CD8-positive, alpha-beta memory T cell (primary cell): ENCODE data around the gene STK11IP. TPM values are rescaled to one million over a fixed set of nuclear protein-coding genes. Genes with fewer than 3 reads are reported as not detected.

ENCODE experiments used
- CTCF ChIA-PET: fragments of 350-600 bp; sonication (Branson Sonifier 250); formaldehyde crosslinking; loops from one replicate; lab custom pipeline; 2021; ENCODE audit warnings: antibody characterized with exemption; lab: Charles Lee
- POLR2A ChIA-PET: fragments of 350-600 bp; sonication (Branson Sonifier 250); formaldehyde crosslinking; loops from one replicate; lab custom pipeline; 2021; ENCODE audit warnings: antibody characterized with exemption; lab: Charles Lee
- DNase-seq, 5 donors: peaks; one replicate each; pipeline versions ENCODE4 v3.0.0 to v3.0.0-alpha.2; 2020 to 2022; ENCODE audit warnings: mixed read lengths in 1 of 5
- H3K27ac ChIP-seq: one replicate; pipeline ENCODE4 v1.7.0; 2013; ENCODE audit warnings: low read depth, mild to moderate bottlenecking, low read length, moderate library complexity
- H3K27me3 ChIP-seq: 2 replicates; pipeline ENCODE4 v1.7.0; 2013; ENCODE audit warnings: low read length, mild to moderate bottlenecking; ENCODE audit not compliant: insufficient read depth, poor library complexity, severe bottlenecking
- H3K36me3 ChIP-seq: 2 replicates; pipeline ENCODE4 v1.7.0; 2013; ENCODE audit warnings: mild to moderate bottlenecking, low read length, moderate library complexity; ENCODE audit not compliant: insufficient read depth
- H3K4me1 ChIP-seq: 2 replicates; pipeline ENCODE4 v1.7.0; 2013; ENCODE audit warnings: mild to moderate bottlenecking, low read length, moderate library complexity; ENCODE audit not compliant: insufficient read depth
- H3K4me3 ChIP-seq: 2 replicates; pipeline ENCODE4 v1.7.0; 2013; ENCODE audit warnings: mild to moderate bottlenecking, low read length
- H3K9me3 ChIP-seq: 2 replicates; pipeline ENCODE4 v1.7.0; 2013; ENCODE audit warnings: mild to moderate bottlenecking, low read length
- H3K27ac Mint-ChIP-seq, 8 donors: one replicate each; pipeline ENCODE4 v1.8.0; 2020 to 2021; ENCODE audit warnings: mixed read lengths in 8 of 8, mild to moderate bottlenecking in 6 of 8, inconsistent platforms in 3 of 8, moderate library complexity in 3 of 8
- H3K27me3 Mint-ChIP-seq, 2 donors: one replicate each; pipeline ENCODE4 v1.8.0; 2020 to 2021; ENCODE audit warnings: mixed read lengths in 2 of 2, mild to moderate bottlenecking in 1 of 2, moderate library complexity in 1 of 2
- H3K36me3 Mint-ChIP-seq, 3 donors: one replicate each; pipeline ENCODE4 v1.8.0; 2020 to 2021; ENCODE audit warnings: mixed read lengths in 3 of 3, inconsistent platforms in 1 of 3, mild to moderate bottlenecking in 1 of 3
- H3K4me1 Mint-ChIP-seq, 3 donors: one replicate each; pipeline ENCODE4 v1.8.0; 2020 to 2021; ENCODE audit warnings: mixed read lengths in 3 of 3, inconsistent platforms in 1 of 3, mild to moderate bottlenecking in 1 of 3
- H3K4me3 Mint-ChIP-seq, 7 donors: one replicate each; pipeline ENCODE4 v1.8.0; 2020 to 2021; ENCODE audit warnings: mixed read lengths in 7 of 7, mild to moderate bottlenecking in 6 of 7, moderate library complexity in 4 of 7, inconsistent platforms in 2 of 7
- H3K9me3 Mint-ChIP-seq, 5 donors: one replicate each; pipeline ENCODE4 v1.8.0; 2020 to 2022; ENCODE audit warnings: mixed read lengths in 5 of 5, mild to moderate bottlenecking in 3 of 5, moderate library complexity in 2 of 5, inconsistent platforms in 1 of 5
- polyA plus RNA-seq: library from polyadenylated mRNA; unstranded; fragments of 300-500 nt; fragmentation: Illumina TruSeq; gene quantifications from one replicate; pipeline ENCODE4 v1.2.3, GENCODE V29; 2021
- total RNA-seq, 2 experiments: library from RNA; stranded (reverse); gene quantifications; one replicate each; pipeline ENCODE4 v1.2.3, GENCODE V29; 2021

Gene STK11IP
- total and polyA plus RNA-seq, 3 experiments from 2014 or later = 12.6 to 32.2 (median 26.2) TPM

DNA sequence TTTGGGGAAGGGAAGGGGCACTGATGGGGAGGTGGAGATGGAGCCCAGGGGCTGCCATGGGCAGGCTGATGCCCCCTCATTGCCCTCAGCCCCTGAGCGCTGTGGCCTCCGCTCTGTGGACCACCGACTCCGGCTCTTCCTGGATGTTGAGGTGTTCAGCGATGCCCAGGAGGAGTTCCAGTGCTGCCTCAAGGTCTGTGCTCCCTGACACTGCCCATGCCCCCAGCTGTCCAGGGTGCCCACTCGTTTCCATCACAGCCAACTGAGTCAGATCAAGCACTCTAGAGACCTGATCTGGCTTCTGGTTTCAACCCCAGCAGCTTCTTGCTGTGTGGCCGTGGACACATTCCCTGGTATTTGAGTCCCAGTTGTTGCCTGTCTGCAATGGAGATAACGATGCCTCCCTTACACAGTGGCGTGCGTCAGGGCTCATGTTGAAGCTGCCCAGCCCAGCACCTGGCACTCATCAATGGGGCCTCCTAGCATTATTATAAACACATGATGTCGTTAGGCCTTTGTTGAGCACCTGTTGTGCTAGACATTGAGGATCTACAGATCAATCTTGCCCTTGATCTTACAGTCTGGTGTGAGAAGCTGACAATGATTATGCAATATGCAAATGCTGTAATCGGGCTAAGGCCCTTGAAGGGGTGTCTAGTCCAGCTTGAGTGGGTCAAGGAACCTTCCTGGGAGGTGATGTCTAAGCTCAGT is 14.4 kb downstream of the STK11IP start:
- Mint-ChIP-seq H3K4me1 (peaks cover 10 to 15% (median 13%) of the 10 kb centered on the region in 3 donors), H3K27me3 (no peaks in the 10 kb centered on the region), H3K9me3 (no peaks in the 10 kb centered on the region), H3K36me3 (peaks cover 4 to 77% (median 24%) of the 10 kb centered on the region in 3 donors), H3K27ac (peak overlapping the region in 4 of 8 donors; percentile 3 to 77 (median 62)), H3K4me3 (peak overlapping the region in 2 of 7 donors; percentile 24 to 59)
- Histone ChIP-seq H3K36me3 (peaks cover 6% of the 10 kb centered on the region), H3K27ac (no peak overlapping the region), H3K4me1 (peaks cover 9% of the 10 kb centered on the region), H3K9me3 (no peaks in the 10 kb centered on the region), H3K4me3 (no peak overlapping the region), H3K27me3 (no peaks in the 10 kb centered on the region)
- POLR2A ChIA-PET = no interaction called here
- CTCF ChIA-PET = no interaction called here
- DNase-seq = no peak

GRCh38 chr2:219612577-219613286 is 15.1 kb downstream of the STK11IP start:
- Histone ChIP-seq H3K9me3 (no peaks in the 10 kb centered on the region), H3K4me3 (no peak overlapping the region), H3K27ac (no peak overlapping the region), H3K36me3 (peaks cover 6% of the 10 kb centered on the region), H3K4me1 (peaks cover 9% of the 10 kb centered on the region), H3K27me3 (no peaks in the 10 kb centered on the region)
- H3K9me3 Mint-ChIP-seq = no peaks in the 10 kb centered on the region
- peak overlapping the region in 5 of 7 donors; percentile 11 to 59 (median 38) for H3K4me3 Mint-ChIP-seq
- peak overlapping the region in 4 of 8 donors; percentile 51 to 77 (median 64) for H3K27ac Mint-ChIP-seq
- peak in 3 of 5 donors; percentile 22 to 50 (median 39) for DNase-seq
- peaks cover 4 to 71% (median 21%) of the 10 kb centered on the region in 3 donors for H3K36me3 Mint-ChIP-seq
- peaks cover 10 to 15% (median 13%) of the 10 kb centered on the region in 3 donors for H3K4me1 Mint-ChIP-seq
- H3K27me3 Mint-ChIP-seq = no peaks in the 10 kb centered on the region
- ChIA-PET POLR2A (no interaction called here), CTCF (no interaction called here)

DNA sequence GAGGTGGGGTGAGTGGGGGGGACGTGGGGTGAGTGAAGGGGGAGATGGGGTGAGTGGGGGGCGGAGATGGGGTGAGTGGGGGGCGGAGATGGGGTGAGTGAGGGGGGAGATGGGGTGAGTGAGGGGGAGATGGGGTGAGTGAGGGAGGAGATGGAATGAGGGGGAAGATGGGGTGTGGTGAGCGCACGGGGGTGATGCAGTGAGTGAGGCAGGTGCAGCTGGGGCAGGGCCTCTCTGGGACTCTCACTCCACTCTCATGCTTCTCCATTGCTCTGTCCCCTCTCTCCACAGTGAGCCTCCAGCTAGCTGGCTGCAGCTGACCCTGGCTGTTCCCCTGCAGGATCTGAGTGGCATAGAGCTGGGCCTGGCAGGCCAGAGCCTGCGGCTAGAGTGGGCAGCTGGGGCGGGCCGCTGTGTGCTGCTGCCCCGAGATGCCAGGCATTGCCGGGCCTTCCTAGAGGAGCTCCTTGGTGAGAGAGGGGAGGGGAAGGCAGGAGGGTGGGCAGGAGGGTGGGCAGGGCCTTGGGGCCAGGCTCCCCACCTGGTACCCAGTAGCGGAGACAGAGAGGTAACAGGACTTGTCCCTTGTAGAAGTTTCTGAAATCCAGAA is 15.9 kb downstream of the STK11IP start:
- ChIA-PET POLR2A (no interaction called here), CTCF (no interaction called here)
- H3K9me3 ChIP-seq = no peaks in the 10 kb centered on the region
- Mint-ChIP-seq H3K27ac (peak overlapping the region in 2 of 8 donors; percentile 57 to 73), H3K27me3 (no peaks in the 10 kb centered on the region), H3K4me3 (no peak overlapping the region), H3K9me3 (no peaks in the 10 kb centered on the region), H3K4me1 (peaks cover 10 to 15% (median 13%) of the 10 kb centered on the region in 3 donors), H3K36me3 (peaks cover 4 to 63% (median 21%) of the 10 kb centered on the region in 3 donors)
- no peaks in the 10 kb centered on the region for H3K27me3 ChIP-seq
- no peak overlapping the region for H3K27ac ChIP-seq
- DNase-seq = no peak
- H3K4me3 ChIP-seq = no peak overlapping the region
- peaks cover 9% of the 10 kb centered on the region for H3K4me1 ChIP-seq
- H3K36me3 ChIP-seq = peaks cover 6% of the 10 kb centered on the region

- no peaks in the 10 kb centered on the region for H3K9me3 Mint-ChIP-seq
- H3K4me1 ChIP-seq = peaks cover 9% of the 10 kb centered on the region
- DNase-seq = no peak
- H3K36me3 ChIP-seq = peaks cover 6% of the 10 kb centered on the region
- no peak overlapping the region for H3K27ac ChIP-seq
- ChIA-PET POLR2A (no interaction called here), CTCF (no interaction called here)
- H3K27ac Mint-ChIP-seq = peak overlapping the region in 3 of 8 donors; percentile 57 to 75 (median 68)
- H3K27me3 ChIP-seq = no peaks in the 10 kb centered on the region
- H3K4me3 ChIP-seq = no peak overlapping the region
- peaks cover 4 to 56% (median 20%) of the 10 kb centered on the region in 3 donors for H3K36me3 Mint-ChIP-seq
- H3K4me3 Mint-ChIP-seq = no peak overlapping the region
- H3K27me3 Mint-ChIP-seq = no peaks in the 10 kb centered on the region
- H3K4me1 Mint-ChIP-seq = peaks cover 10 to 15% (median 13%) of the 10 kb centered on the region in 3 donors
- H3K9me3 ChIP-seq = no peaks in the 10 kb centered on the region
Measured at GRCh38 chr2:219614076-219614860, 16.6 kb downstream of the STK11IP start.

GRCh38 chr2:219615036-219615435 is 17.4 kb downstream of the STK11IP start:
- H3K4me3 ChIP-seq = no peak overlapping the region
- H3K36me3 Mint-ChIP-seq = peaks cover 4 to 48% (median 15%) of the 10 kb centered on the region in 3 donors
- no peaks in the 10 kb centered on the region for H3K9me3 ChIP-seq
- no peak overlapping the region for H3K4me3 Mint-ChIP-seq
- H3K9me3 Mint-ChIP-seq = no peaks in the 10 kb centered on the region
- peaks cover 10 to 15% (median 13%) of the 10 kb centered on the region in 3 donors for H3K4me1 Mint-ChIP-seq
- no peak overlapping the region for H3K27ac ChIP-seq
- peaks cover 6% of the 10 kb centered on the region for H3K36me3 ChIP-seq
- no peaks in the 10 kb centered on the region for H3K27me3 ChIP-seq
- H3K4me1 ChIP-seq = peaks cover 9% of the 10 kb centered on the region
- H3K27ac Mint-ChIP-seq = no peak overlapping the region
- POLR2A ChIA-PET = no interaction called here
- H3K27me3 Mint-ChIP-seq = no peaks in the 10 kb centered on the region
- DNase-seq = no peak
- CTCF ChIA-PET = no interaction called here

DNA sequence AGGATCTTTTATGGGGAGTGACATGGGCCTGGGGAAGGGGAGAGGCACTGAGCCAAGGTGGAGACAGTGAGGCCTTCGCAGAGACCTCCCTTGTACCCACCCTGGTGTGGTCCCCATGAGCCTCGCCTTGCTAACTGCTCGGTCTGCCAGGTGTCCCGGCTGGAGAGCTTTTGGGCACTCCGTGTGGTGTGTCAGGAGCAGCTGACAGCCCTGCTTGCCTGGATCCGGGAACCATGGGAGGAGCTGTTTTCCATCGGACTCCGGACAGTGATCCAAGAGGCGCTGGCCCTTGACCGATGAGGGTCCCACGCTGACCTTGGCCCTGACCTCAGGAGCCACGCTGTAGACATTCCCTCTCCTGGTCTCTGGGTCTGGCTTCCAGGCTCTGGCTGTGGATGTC is 18.2 kb downstream of the STK11IP start:
- peaks cover 9% of the 10 kb centered on the region for H3K4me1 ChIP-seq
- H3K4me3 ChIP-seq = no peak overlapping the region
- H3K27ac Mint-ChIP-seq = no peak overlapping the region
- H3K36me3 ChIP-seq = peaks cover 6% of the 10 kb centered on the region
- ChIA-PET CTCF (no interaction called here), POLR2A (no interaction called here)
- H3K4me3 Mint-ChIP-seq = no peak overlapping the region
- peaks cover 3 to 43% (median 12%) of the 10 kb centered on the region in 3 donors for H3K36me3 Mint-ChIP-seq
- H3K27me3 Mint-ChIP-seq = no peaks in the 10 kb centered on the region
- no peaks in the 10 kb centered on the region for H3K27me3 ChIP-seq
- no peaks in the 10 kb centered on the region for H3K9me3 Mint-ChIP-seq
- DNase-seq = no peak
- H3K4me1 Mint-ChIP-seq = peaks cover 10 to 15% (median 13%) of the 10 kb centered on the region in 3 donors
- no peak overlapping the region for H3K27ac ChIP-seq
- H3K9me3 ChIP-seq = no peaks in the 10 kb centered on the region

DNA sequence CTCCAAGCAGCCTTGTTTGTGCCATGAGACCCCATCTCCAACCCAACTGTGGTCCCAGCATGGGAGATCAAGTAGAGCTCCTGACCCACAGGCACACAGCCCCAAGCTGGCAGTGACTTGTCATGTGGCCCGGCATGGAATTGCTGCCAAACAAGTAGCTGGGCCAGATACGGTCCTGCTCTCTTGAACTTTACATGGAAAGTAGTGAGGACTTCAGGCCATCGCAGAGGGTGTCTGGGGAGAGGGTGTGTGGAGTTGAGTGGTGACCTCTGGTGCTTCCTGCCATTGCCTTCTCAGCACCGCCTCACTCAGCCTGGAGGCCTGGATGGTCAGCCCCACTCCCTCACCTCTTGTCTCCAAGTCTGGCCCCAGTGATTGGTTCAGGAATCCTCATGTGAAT is 18.9 kb downstream of the STK11IP start:
- Mint-ChIP-seq H3K27me3 (no peaks in the 10 kb centered on the region), H3K4me3 (no peak overlapping the region), H3K27ac (peak overlapping the region in 1 of 8 donors; percentile 77), H3K36me3 (peaks cover 0 to 36% (median 8%) of the 10 kb centered on the region in 3 donors), H3K4me1 (peaks cover 10 to 11% (median 10%) of the 10 kb centered on the region in 3 donors), H3K9me3 (no peaks in the 10 kb centered on the region)
- CTCF ChIA-PET = no interaction called here
- Histone ChIP-seq H3K36me3 (peaks cover 6% of the 10 kb centered on the region), H3K27ac (no peak overlapping the region), H3K27me3 (no peaks in the 10 kb centered on the region), H3K4me3 (no peak overlapping the region), H3K4me1 (peaks cover 9% of the 10 kb centered on the region), H3K9me3 (no peaks in the 10 kb centered on the region)
- no peak for DNase-seq
- POLR2A ChIA-PET = no interaction called here
